ENCODE data around the gene TRABD2B. TPM values are rescaled to one million over a fixed set of nuclear protein-coding genes. Genes with fewer than 3 reads are reported as not detected.

Gene TRABD2B
- total RNA-seq, 3 donors from 2014 or later (not counting 1 experiment from before 2014, with no cell fraction given) = not detected

- intact Hi-C loops (cut with micrococcal nuclease) = no loop called here
- Histone ChIP-seq H3K9me3 (ENCODE audit: control insufficient read depth, insufficient read depth, low read length) (no peaks in the 10 kb centered on the region), H3K4me3 (ENCODE audit: low read length) (no peak overlapping the region), H3K36me3 (ENCODE audit: control insufficient read depth, insufficient read depth, low read length) (no peaks in the 10 kb centered on the region), H3K27ac (ENCODE audit: low read length) (no peak overlapping the region), H3K27me3 (ENCODE audit: control insufficient read depth, insufficient read depth, low read length) (no peaks in the 10 kb centered on the region), H3K4me1 (ENCODE audit: control insufficient read depth, insufficient read depth, low read length) (no peaks in the 10 kb centered on the region)
- no peak overlapping the region for H3K27ac Mint-ChIP-seq
- no peak for TF ChIP-seq CTCF (IDR thresholded peaks at IDR 0.05)
- no peak overlapping the region for H3K4me3 Mint-ChIP-seq
- no peaks in the 10 kb centered on the region for H3K9me3 Mint-ChIP-seq
- ATAC-seq (no peak), DNase-seq (no peak)
- H3K36me3 Mint-ChIP-seq = no peaks in the 10 kb centered on the region
- H3K27me3 Mint-ChIP-seq (ENCODE audit: low read depth in 2 of 2) = peaks cover 8 to 25% of the 10 kb centered on the region in 2 donors
- H3K4me1 Mint-ChIP-seq = no peaks in the 10 kb centered on the region
- 86% methylated on average over 4 of the region's 4 CpGs for WGBS (ENCODE audit: insufficient coverage)
Observed at GRCh38 chr1:47870480-47870879, 126.7 kb downstream of the TRABD2B start.

GRCh38 chr1:47868348-47868676 is 128.9 kb downstream of the TRABD2B start:
- no peak for DNase-seq
- WGBS (ENCODE audit: insufficient coverage) = 89% methylated on average over 5 of the region's 5 CpGs
- peaks cover 8 to 25% of the 10 kb centered on the region in 2 donors for H3K27me3 Mint-ChIP-seq (ENCODE audit: low read depth in 2 of 2)

GRCh38 chr1:47867438-47868347 is 129.5 kb downstream of the TRABD2B start:
- no peak overlapping the region for H3K4me3 ChIP-seq (ENCODE audit: low read length)
- no peaks in the 10 kb centered on the region for H3K9me3 ChIP-seq (ENCODE audit: control insufficient read depth, insufficient read depth, low read length)
- ATAC-seq = no peak
- H3K27ac Mint-ChIP-seq = no peak overlapping the region
- no peaks in the 10 kb centered on the region for H3K4me1 ChIP-seq (ENCODE audit: control insufficient read depth, insufficient read depth, low read length)
- no peaks in the 10 kb centered on the region for H3K36me3 Mint-ChIP-seq
- intact Hi-C loops (cut with micrococcal nuclease) = no loop called here
- 82% methylated on average over 8 of the region's 8 CpGs for WGBS (ENCODE audit: insufficient coverage)
- H3K4me1 Mint-ChIP-seq = no peaks in the 10 kb centered on the region
- H3K36me3 ChIP-seq (ENCODE audit: control insufficient read depth, insufficient read depth, low read length) = no peaks in the 10 kb centered on the region
- no peaks in the 10 kb centered on the region for H3K9me3 Mint-ChIP-seq
- H3K27ac ChIP-seq (ENCODE audit: low read length) = no peak overlapping the region
- no peak for DNase-seq
- H3K27me3 ChIP-seq (ENCODE audit: control insufficient read depth, insufficient read depth, low read length) = no peaks in the 10 kb centered on the region
- TF ChIP-seq CTCF (IDR thresholded peaks at IDR 0.05) = no peak
- peaks cover 8 to 25% of the 10 kb centered on the region in 2 donors for H3K27me3 Mint-ChIP-seq (ENCODE audit: low read depth in 2 of 2)
- H3K4me3 Mint-ChIP-seq = no peak overlapping the region

More at GRCh38 chr1:47868348-47868676, 128.9 kb downstream of the TRABD2B start:
- Mint-ChIP-seq H3K36me3 (no peaks in the 10 kb centered on the region), H3K4me3 (no peak overlapping the region), H3K27ac (no peak overlapping the region), H3K9me3 (no peaks in the 10 kb centered on the region), H3K4me1 (no peaks in the 10 kb centered on the region)
- no peak for TF ChIP-seq CTCF (IDR thresholded peaks at IDR 0.05)
- H3K4me3 ChIP-seq (ENCODE audit: low read length) = no peak overlapping the region
- no peaks in the 10 kb centered on the region for H3K4me1 ChIP-seq (ENCODE audit: control insufficient read depth, insufficient read depth, low read length)
- H3K27me3 ChIP-seq (ENCODE audit: control insufficient read depth, insufficient read depth, low read length) = no peaks in the 10 kb centered on the region
- no peak for ATAC-seq
- H3K36me3 ChIP-seq (ENCODE audit: control insufficient read depth, insufficient read depth, low read length) = no peaks in the 10 kb centered on the region
- H3K27ac ChIP-seq (ENCODE audit: low read length) = no peak overlapping the region
- H3K9me3 ChIP-seq (ENCODE audit: control insufficient read depth, insufficient read depth, low read length) = no peaks in the 10 kb centered on the region
- intact Hi-C loops (cut with micrococcal nuclease) = no loop called here

Measured in natural killer cell (primary cell).